HepG2 (cell line): Measurements from ENCODE around the gene STH. TPM values are rescaled to one million over a fixed set of nuclear protein-coding genes. Genes with fewer than 3 reads are reported as not detected.

Experiments
- ATAC-seq: fragments of 200-7000 bp; cut with Tn5 transposase; 3 replicates; pipeline ENCODE4 v1.9.1; 2020; ENCODE audit warnings: mild to moderate bottlenecking, moderate library complexity
- BruUV-seq: library from RNA; stranded (reverse); fragments of 400-500 nt; replicated peaks from 2 replicates; lab custom pipeline; 2021; lab: Mats Ljungman, UMichigan
- CTCF ChIA-PET: fragments of 300-600 bp; formaldehyde crosslinking; extraction: SDS; loops from one replicate; lab custom pipeline; 2021; ENCODE audit warnings: low total read pairs, inconsistent platforms, low intra/inter-chr PET ratio; lab: Yijun Ruan, JAX
- POLR2A ChIA-PET: fragments of 350-600 bp; sonication (Branson Sonifier 250); formaldehyde crosslinking; loops from one replicate; lab custom pipeline; 2020; ENCODE audit warnings: antibody characterized with exemption, inconsistent platforms; lab: Yijun Ruan, JAX
- DNase-seq: peaks from one replicate; pipeline ENCODE4 v3.0.0-alpha.2; 2015; ENCODE audit warnings: low spot score
- FAIRE-seq: peaks from 3 replicates; lab custom pipeline; 2011; peaks lifted over from hg19 to GRCh38; lab: Jason Lieb, UNC
- H2AFZ ChIP-seq: one replicate; pipeline ENCODE4 v1.6.1; 2011; ENCODE audit warnings: low read length, inconsistent platforms
- H3K27ac ChIP-seq: fragments of 300-600 bp; 3 replicates; pipeline ENCODE4 v1.8.0; 2011; ENCODE audit warnings: mixed run types, mild to moderate bottlenecking, mixed read lengths, low read length, inconsistent platforms; ENCODE audit not compliant: insufficient read depth; ENCODE audit errors: extremely low read length
- H3K27me3 ChIP-seq, 2 experiments: fragments of 200-600 bp in 1 of 2; 2 replicates in 1 of 2; 3 replicates in 1 of 2; pipeline versions ENCODE4 v1.6.0 to v1.8.0; 2011; ENCODE audit warnings: low read length in 2 of 2, mild to moderate bottlenecking in 2 of 2, moderate library complexity in 2 of 2, inconsistent platforms in 1 of 2; ENCODE audit not compliant: insufficient read depth in 2 of 2, control insufficient read depth in 1 of 2
- H3K36me3 ChIP-seq, 2 experiments: fragments of 200-600 bp in 1 of 2; replicated peaks in 1 of 2; 2 replicates in 1 of 2; 3 replicates in 1 of 2; pipeline versions ENCODE4 v1.5.1 to v1.8.0; 2011; ENCODE audit warnings: low read length in 2 of 2, inconsistent platforms in 1 of 2; ENCODE audit not compliant: insufficient read depth in 2 of 2, control insufficient read depth in 1 of 2
- H3K4me1 ChIP-seq: 2 replicates; pipeline ENCODE4 v1.5.1; 2012; ENCODE audit warnings: low read length, inconsistent platforms; ENCODE audit not compliant: insufficient read depth
- H3K4me2 ChIP-seq: 2 replicates; pipeline ENCODE4 v1.6.0; 2011; ENCODE audit warnings: low read depth, low read length, inconsistent platforms
- H3K4me3 ChIP-seq, 3 experiments: fragments of 200-600 bp in 1 of 3; sonication (generic), shearing (Covaris generic) in 1 of 3; replicated peaks in 1 of 3; 2 replicates each; pipeline ENCODE4 v1.5.1; 2011 to 2016; ENCODE audit warnings: low read length in 3 of 3, inconsistent platforms in 2 of 3, low read depth in 2 of 3, mild to moderate bottlenecking in 2 of 3, control low read depth in 1 of 3, mixed read lengths in 1 of 3; ENCODE audit not compliant: insufficient read depth in 1 of 3
- H3K79me2 ChIP-seq: one replicate; pipeline ENCODE4 v1.6.1; 2011; ENCODE audit warnings: low read length, inconsistent platforms; ENCODE audit not compliant: insufficient read depth
- H3K9ac ChIP-seq: 2 replicates; pipeline ENCODE4 v1.6.0; 2011; ENCODE audit warnings: mild to moderate bottlenecking, low read depth, low read length, inconsistent platforms; ENCODE audit not compliant: insufficient read depth
- H3K9me3 ChIP-seq: 2 replicates; pipeline ENCODE4 v1.5.1; 2012; ENCODE audit warnings: mild to moderate bottlenecking, low read length
- H4K20me1 ChIP-seq: 2 replicates; pipeline ENCODE4 v1.6.0; 2011; ENCODE audit warnings: inconsistent platforms, mild to moderate bottlenecking, low read length, moderate library complexity; ENCODE audit not compliant: insufficient read depth
- CREB1 ChIP-seq, 2 experiments: fragments of 450-650 bp in 1 of 2; IDR thresholded peaks; 2 replicates each; pipeline ENCODE4 v1.6.1; 2016 to 2017; ENCODE audit warnings: control low read depth in 1 of 2, mild to moderate bottlenecking in 1 of 2, missing compliant biosample characterization in 1 of 2, missing genetic modification characterization in 1 of 2
- PRDM10 ChIP-seq: sonication (generic); formaldehyde crosslinking; IDR thresholded peaks from 2 replicates; pipeline ENCODE4 v1.4.0; 2020; ENCODE audit warnings: low read depth, missing genetic modification reagents
- SMYD3 ChIP-seq: sonication (generic); formaldehyde crosslinking; IDR thresholded peaks from 2 replicates; pipeline ENCODE4 v1.8.1; 2023; ENCODE audit warnings: mild to moderate bottlenecking, missing genetic modification reagents
- SNAPC2 ChIP-seq: sonication (generic); formaldehyde crosslinking; IDR thresholded peaks from 2 replicates; pipeline ENCODE4 v1.8.1; 2022; ENCODE audit warnings: mild to moderate bottlenecking, missing genetic modification reagents
- ZNF232 ChIP-seq: sonication (generic); formaldehyde crosslinking; IDR thresholded peaks from 2 replicates; pipeline ENCODE4 v1.4.0; 2020; ENCODE audit warnings: missing genetic modification reagents, borderline replicate concordance
- ZNF281 ChIP-seq: sonication (generic); formaldehyde crosslinking; IDR thresholded peaks from 2 replicates; pipeline ENCODE4 v1.4.0; 2020; ENCODE audit warnings: missing genetic modification reagents, borderline replicate concordance
- ZNF30 ChIP-seq: sonication (generic); formaldehyde crosslinking; IDR thresholded peaks from 2 replicates; pipeline ENCODE4 v1.5.0; 2020; ENCODE audit warnings: mild to moderate bottlenecking, missing genetic modification reagents
- ZNF691 ChIP-seq: sonication (generic); formaldehyde crosslinking; IDR thresholded peaks from 2 replicates; pipeline ENCODE4 v1.4.0; 2020; ENCODE audit warnings: missing genetic modification reagents, low read depth, mild to moderate bottlenecking, borderline replicate concordance
- ZNF879 ChIP-seq: sonication (generic); formaldehyde crosslinking; IDR thresholded peaks from 2 replicates; pipeline ENCODE4 v1.8.1; 2023; ENCODE audit warnings: missing genetic modification reagents
- WGBS: methylation state at CpG from one replicate; pipeline ENCODE4 v1.1.6; 2017; ENCODE audit warnings: low lambda C conversion rate; 5-methylcytosine and 5-hydroxymethylcytosine counted together
- in situ Hi-C: cut with HindIII; loops from 2 replicates; pipeline ENCODE4 v1.10.0; 2017; ENCODE audit warnings: low pct_unique_long_range_greater_than_20kb; ENCODE audit not compliant: extremely low pct_ligation_motif_present
- intact Hi-C: fragments of 100-400 bp; cut with micrococcal nuclease; formaldehyde crosslinking; loops from one replicate; pipeline ENCODE4 v1.10.0; 2022; ENCODE audit not compliant: unreplicated experiment
- polyA plus RNA-seq, 8 experiments: library from polyadenylated mRNA; depleted of rRNA in 3 of 8; stranded (reverse) in 7 of 8; unstranded in 1 of 8; fragments of >200 nt; fragmentation: Illumina TruSeq in 4 of 8; extraction: Trizol in 4 of 8; gene quantifications; 2 replicates each; pipeline versions ENCODE4 v1.2.1 to v1.2.3, GENCODE V29; 2011 to 2016; ENCODE audit warnings: low read depth in 4 of 8, missing spikeins in 1 of 8, mixed read lengths in 1 of 8; ENCODE audit not compliant: insufficient read depth in 1 of 8
- total RNA-seq, 5 experiments: library from RNA; depleted of rRNA; stranded (reverse); fragments of >200 nt; fragmentation: Illumina TruSeq; extraction: Trizol; gene quantifications; 2 replicates each; pipeline ENCODE4 v1.2.3, GENCODE V29; 2016; ENCODE audit warnings: low read depth in 1 of 5
- TF ChIP-seq, protein P1 (sequence below), 2 experiments: sonication (generic) in 1 of 2; formaldehyde crosslinking in 1 of 2; IDR thresholded peaks; 2 replicates each; pipeline versions ENCODE4 v1.4.0 to v1.6.1; 2016 to 2020; ENCODE audit warnings: borderline replicate concordance in 1 of 2, low read depth in 1 of 2, mild to moderate bottlenecking in 1 of 2, missing genetic modification reagents in 1 of 2

STH gene
- total and polyA plus RNA-seq, 2 of the 13 experiments (the other 11 are each of a cell fraction or from before 2014, with no cell fraction given), result not detected

DNA sequence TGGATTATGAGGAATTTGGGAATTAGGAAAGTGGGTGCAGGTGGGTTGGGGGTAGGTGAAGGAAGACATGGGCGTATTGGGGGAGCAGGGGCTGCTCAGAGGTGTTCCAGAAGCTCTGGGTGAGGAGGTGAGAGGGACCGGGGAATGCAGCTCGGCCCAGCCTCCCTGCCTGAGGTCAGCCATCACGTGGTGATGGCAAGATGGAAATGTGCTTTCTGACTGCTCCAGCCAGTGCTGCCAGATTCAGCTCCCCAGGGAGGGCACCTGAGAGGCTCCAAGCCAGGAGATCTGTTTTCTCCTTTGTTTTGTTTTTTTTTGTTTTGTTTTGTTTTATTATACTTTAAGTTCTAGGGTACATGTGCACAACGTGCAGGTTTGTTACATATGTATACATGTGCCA lies 35.2 kb upstream of the STH start (continued):
- no peak for TF ChIP-seq ZNF281 (CRISPR knock-in tag)
- no peak for TF ChIP-seq CREB1 (IDR thresholded peaks at IDR 0.05)
- no peak for TF ChIP-seq CREB1 (CRISPR knock-in tag; IDR thresholded peaks at IDR 0.05)
- TF ChIP-seq ZNF879 (CRISPR knock-in tag), result no peak
- TF ChIP-seq, all 625 proteins: peak for 0

DNA sequence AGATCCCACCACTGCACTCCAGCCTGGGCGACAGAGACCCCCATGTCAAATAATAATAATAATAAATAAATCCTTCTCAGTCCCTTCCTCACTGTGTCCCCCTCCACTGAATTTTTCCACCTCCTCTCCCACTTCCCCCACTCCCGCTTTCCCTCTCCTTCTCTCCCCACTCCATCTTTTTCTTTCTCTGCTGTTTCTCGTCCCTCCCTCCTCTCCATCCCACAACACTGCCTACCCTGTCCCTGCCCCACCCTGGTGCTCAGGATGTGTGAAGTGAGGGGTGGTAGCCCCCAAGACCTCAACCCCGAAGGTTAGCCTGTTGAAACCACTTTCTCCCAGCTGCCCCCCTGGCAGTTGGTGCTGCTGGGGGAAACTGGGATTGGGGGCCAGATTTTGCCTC lies 34.4 kb upstream of the STH start:
- Histone ChIP-seq H3K36me3 (no peaks in the 10 kb centered on the region), H3K9ac (no peak overlapping the region), H3K27ac (no peak overlapping the region), H3K79me2 (no peaks in the 10 kb centered on the region), H2AFZ (no peak overlapping the region), H3K4me1 (no peaks in the 10 kb centered on the region), H4K20me1 (no peaks in the 10 kb centered on the region), H3K27me3 (peaks cover 0 to 2% of the 10 kb centered on the region in 2 experiments; a peak in 1 of 5 replicates), H3K4me2 (no peak overlapping the region), H3K4me3 (no peak overlapping the region), H3K9me3 (no peaks in the 10 kb centered on the region)
- BruUV-seq, result no TSS peak
- no peak for DNase-seq
- WGBS, result 79% methylated on average over 4 of the region's 4 CpGs
- no peak for ATAC-seq
- CTCF ChIA-PET, result no interaction called here
- no peak for FAIRE-seq
- POLR2A ChIA-PET, result no interaction called here
- in situ Hi-C loops, result no loop called here
- intact Hi-C loops, result no loop called here
- no peak for TF ChIP-seq ZNF232 (CRISPR knock-in tag)
- TF ChIP-seq SMYD3 (CRISPR knock-in tag), result no peak
- TF ChIP-seq, protein P1, sequence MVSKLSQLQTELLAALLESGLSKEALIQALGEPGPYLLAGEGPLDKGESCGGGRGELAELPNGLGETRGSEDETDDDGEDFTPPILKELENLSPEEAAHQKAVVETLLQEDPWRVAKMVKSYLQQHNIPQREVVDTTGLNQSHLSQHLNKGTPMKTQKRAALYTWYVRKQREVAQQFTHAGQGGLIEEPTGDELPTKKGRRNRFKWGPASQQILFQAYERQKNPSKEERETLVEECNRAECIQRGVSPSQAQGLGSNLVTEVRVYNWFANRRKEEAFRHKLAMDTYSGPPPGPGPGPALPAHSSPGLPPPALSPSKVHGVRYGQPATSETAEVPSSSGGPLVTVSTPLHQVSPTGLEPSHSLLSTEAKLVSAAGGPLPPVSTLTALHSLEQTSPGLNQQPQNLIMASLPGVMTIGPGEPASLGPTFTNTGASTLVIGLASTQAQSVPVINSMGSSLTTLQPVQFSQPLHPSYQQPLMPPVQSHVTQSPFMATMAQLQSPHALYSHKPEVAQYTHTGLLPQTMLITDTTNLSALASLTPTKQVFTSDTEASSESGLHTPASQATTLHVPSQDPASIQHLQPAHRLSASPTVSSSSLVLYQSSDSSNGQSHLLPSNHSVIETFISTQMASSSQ (IDR thresholded peaks at IDR 0.05; ENCODE audit: low read depth), result no peak
- TF ChIP-seq, protein P1 (CRISPR knock-in tag; IDR thresholded peaks at IDR 0.05; ENCODE audit: borderline replicate concordance), result no peak
- no peak for TF ChIP-seq ZNF30 (CRISPR knock-in tag)
- no peak for TF ChIP-seq ZNF691 (CRISPR knock-in tag)
- TF ChIP-seq PRDM10, result no peak
- TF ChIP-seq SNAPC2, result no peak
